ENCODE results near the gene ZNF541.

DNA sequence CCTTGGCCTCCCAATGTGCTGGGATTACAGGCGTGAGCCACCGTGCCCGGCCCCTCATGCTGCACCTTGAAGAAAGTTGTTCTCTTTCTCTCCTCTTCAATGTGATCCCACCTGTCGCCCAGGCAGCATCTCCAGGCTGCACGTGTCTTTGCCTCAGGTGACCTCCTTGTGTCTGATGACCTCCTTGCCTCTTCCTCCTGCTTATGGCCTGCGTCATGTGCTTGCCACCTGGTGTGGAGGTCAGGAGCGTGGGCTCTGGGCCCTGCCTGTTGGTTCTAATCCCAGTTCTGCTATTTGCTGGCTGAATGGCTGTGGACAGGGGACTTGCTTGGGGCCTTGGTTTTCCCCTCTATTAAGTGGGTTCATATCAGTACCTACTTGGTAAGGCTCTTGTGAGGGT lies 42.3 kb upstream of the ZNF541 start:
- TF ChIP-seq POLR2A (IDR thresholded peaks at IDR 0.05) = no peak
- TF ChIP-seq, protein P1, sequence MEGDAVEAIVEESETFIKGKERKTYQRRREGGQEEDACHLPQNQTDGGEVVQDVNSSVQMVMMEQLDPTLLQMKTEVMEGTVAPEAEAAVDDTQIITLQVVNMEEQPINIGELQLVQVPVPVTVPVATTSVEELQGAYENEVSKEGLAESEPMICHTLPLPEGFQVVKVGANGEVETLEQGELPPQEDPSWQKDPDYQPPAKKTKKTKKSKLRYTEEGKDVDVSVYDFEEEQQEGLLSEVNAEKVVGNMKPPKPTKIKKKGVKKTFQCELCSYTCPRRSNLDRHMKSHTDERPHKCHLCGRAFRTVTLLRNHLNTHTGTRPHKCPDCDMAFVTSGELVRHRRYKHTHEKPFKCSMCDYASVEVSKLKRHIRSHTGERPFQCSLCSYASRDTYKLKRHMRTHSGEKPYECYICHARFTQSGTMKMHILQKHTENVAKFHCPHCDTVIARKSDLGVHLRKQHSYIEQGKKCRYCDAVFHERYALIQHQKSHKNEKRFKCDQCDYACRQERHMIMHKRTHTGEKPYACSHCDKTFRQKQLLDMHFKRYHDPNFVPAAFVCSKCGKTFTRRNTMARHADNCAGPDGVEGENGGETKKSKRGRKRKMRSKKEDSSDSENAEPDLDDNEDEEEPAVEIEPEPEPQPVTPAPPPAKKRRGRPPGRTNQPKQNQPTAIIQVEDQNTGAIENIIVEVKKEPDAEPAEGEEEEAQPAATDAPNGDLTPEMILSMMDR (IDR thresholded peaks at IDR 0.05) = no peak

Measured in transverse colon (tissue), 3 donors.